Fibroblast of upper back skin (primary cell): ENCODE measurements around the gene PTCRA.
"Not testable (repeated sequence)": the region's sequence is repeated elsewhere in the genome, so short reads cannot be mapped to it uniquely, and the experiment has no call there.

Experiments
- DNase-seq: peaks from one replicate; pipeline ENCODE4 v3.0.0-alpha.2; 2013

PTCRA gene

DNA sequence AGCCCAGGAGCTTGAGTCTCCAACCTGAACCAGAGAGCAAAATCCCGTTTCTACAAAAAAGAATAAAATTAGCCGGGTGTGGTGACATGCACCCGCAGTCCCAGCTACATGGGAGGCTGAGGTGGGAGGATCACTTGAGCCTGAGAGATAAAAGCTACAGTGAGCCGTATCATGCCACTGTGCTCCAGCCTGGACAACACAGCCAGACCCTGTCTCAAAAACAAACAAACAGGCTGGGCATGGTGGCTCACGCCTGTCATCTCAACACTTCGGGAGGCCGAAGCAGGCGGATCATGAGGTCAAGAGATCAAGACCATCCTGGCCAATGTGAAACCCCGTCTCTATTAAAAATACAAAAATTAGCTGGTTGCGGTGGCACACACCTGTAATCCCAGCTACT is 11.4 kb upstream of the PTCRA start:
- no peak for DNase-seq

DNA sequence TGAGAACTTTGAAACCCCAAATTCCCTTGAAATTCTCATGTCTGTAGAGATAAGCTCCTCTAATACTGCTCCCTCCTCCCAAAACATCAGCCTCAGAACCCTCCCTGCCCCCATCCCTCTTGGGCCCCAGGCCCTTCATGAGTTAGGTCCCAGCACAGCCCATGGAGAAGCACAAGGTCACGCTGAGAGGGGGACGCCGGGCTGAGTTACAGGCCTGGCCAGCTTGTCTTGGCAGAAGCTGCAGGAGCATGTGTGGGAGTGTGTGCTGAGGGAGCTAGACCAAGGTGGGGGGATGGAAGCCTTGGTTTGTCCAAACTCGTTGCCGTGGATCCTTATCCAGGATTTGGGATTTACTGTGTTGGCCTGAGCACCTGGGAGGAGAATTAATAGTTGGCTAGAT is 8.5 kb upstream of the PTCRA start:
- DNase-seq, result no peak

DNA sequence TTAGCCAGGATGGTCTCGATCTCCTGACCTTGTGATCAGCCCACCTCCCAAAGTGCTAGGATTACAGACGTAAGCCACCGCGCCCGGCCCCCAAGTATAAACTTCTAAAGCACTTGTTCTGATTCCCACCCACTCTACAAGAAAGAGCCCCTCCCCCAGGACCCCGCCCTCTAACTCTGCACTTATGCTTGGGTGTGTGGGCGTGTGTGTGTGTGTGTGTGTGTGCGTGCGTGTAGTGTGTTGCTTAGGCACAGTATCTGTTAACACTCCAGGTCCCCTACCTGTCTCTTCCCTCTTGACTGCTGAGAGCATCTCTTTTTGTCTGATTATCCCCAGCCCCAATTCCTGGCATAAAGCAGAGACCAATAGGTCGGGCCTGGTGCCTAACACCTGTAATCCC is 6.0 kb upstream of the PTCRA start:
- no peak for DNase-seq

DNA sequence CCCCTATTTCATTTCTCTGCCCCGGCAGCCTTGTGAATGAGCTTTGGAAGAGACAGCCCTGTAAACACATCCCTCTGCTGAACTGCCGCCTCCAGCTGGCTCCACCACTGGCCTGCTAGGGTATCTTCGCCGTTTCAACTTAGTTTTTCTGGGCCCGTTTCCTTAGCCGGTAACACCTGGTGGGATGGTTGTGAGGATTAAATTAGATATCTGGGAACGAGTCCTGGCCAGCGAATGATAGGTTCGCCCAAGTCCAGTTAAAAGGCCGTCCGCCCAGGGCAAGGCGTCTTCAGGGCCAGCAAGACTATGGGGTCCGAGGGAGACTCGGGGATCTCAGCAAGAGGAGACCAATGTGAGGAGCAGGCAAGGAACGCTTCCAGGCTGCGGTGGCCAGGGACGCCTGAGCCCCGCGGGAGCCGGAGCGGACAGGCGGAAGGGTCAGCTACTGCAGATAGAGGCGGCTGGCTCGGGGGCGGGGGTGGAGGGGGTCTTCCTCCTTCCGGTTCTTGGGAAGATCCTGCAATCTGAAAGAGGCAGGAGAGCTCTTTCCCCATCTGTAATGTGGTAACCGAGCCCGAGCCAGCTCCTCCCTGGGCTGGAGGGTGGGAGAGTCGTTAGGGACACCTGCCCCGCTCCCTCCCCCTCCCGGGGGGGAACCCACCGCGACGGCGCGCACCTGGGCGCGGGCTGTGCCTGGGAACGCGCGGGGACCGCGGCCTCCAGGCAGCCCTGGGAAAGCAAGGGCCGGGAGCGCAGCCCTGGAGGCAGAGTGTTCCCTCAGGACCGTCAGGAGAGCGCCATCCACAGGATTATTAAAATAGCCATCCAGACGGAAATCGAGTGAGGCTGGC is 4.5 kb upstream of the PTCRA start:
- DNase-seq, result no peak

DNA sequence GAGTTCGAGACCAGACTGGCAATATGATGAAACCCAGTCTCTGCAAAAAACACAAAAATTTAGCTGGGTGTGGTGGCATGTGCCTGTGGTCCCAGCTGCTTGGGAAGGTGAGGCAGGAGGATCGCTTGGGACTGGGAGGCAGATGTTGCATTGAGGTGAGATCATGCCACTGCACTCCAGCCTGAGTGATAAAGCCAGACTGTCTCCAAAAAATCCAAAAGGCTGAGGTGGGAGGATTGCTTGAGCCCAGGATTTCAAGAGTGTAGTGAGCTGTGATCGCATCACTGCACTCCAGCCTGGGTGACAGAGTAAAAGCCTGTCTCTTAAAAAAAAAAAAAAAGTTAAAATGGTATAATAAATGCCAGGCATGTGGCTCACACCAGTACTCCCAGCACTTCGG is 1.3 kb upstream of the PTCRA start:
- DNase-seq, result no peak

DNA sequence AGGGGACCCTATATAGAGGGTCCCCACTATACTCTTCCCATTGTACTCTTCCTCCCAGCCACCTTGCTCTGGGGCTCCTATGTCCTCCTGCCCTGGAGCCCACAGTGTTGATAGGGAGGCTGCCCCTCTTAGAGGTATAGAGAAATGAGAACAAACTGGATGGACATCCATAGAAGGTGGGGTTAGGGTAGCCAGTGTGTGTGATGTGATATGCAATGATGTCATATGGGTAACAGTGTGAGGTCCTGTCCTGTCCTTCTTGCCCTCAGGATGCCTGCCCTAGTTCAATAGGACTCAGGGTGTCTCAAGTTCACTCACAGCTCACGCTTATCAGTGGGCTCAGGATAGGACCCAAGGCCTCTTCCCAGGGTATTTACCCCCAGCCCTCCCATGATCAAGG is 435 bp downstream of the PTCRA start:
- DNase-seq, result no peak

DNA sequence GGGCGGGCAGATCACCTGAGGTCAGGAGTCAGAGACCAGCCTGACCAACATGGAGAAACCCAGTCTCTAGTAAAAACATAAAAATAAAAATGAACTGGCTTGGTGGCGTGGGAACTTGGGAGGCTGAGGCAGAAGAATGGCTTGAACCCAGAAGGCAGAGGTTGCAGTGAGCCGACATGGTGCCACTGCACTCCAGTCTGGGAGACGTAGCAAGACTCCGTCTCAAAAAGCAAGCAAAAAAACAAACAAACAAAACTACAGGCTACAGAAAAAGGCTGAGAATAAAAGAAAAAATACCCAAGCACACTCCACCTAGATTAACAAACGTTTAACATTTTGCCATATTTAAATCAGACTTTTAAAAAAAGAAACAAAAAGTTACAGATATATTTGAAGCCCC is 5.9 kb downstream of the PTCRA start:
- no peak for DNase-seq

DNA sequence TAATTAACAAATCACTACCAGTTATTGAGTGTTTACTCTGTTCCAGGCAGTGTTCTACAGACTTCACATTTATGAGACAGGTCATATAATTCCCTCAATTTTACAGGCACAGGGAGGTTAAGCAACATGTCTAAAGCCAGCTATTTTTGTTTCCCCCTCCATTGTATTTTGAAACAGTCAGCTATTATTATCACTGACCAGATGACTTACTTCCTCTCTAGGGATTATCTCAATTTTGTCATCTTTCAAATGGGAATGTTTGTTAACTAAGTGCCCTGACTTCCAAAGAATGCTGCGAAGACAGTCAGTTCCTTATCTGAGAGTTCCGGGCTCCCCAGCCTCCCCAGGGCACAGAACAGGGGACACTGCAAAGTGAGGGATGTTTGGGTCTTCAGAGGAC is 7.8 kb downstream of the PTCRA start:
- DNase-seq, result no peak

DNA sequence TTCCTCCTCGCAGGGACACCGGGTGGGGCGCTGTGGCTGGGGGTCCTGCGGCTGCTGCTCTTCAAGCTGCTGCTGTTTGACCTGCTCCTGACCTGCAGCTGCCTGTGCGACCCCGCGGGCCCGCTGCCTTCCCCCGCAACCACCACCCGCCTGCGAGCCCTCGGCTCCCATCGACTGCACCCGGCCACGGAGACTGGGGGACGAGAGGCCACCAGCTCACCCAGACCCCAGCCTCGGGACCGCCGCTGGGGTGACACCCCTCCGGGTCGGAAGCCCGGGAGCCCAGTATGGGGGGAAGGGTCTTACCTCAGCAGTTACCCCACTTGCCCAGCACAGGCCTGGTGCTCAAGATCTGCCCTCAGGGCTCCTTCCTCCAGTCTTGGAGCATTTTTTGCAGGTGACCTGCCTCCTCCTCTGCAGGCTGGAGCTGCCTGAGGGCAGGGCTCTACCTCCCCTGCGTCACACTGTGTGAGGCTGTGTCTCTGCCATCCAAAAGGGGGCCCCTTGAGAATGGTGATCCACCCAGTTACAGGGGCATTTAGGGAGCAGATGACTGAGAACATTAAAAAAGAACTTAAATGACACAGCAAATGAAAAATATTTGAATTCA is 9.5 kb downstream of the PTCRA start:
- DNase-seq, result no peak

DNA sequence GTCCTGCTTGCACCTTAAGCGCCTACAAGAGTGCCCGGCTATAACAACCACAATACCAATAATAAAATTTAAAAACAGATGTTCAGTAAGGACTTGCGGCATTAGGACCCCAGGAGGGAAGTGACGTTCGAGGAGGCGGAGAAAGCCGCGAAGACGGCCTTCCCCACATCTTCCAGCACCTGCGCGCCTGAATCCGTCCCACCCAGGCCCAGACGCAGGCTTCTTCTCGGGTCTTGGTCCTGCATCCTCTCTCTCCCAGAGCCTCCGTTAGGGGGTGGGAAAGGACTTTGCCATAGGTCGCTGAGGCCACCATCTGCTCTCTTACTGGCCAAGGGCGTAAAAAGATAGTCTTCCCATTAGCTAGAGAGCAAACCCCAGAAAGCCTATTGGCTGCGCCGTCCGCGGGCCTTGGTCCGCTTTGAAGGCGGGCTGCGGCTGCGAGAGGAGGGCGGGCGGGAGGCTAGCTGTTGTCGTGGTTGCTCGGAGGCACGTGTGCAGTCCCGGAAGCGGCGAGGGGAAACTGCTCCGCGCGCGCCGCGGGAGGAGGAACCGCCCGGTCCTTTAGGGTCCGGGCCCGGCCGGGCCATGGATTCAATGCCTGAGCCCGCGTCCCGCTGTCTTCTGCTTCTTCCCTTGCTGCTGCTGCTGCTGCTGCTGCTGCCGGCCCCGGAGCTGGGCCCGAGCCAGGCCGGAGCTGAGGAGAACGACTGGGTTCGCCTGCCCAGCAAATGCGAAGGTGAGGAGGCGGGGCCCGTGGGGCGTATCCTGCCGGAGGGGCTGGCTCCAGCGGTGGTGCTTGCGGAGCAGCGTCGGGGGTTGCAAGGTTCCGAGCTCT is 13.3 kb downstream of the PTCRA start, which contains the start of gene CNPY3:
TSS of gene CNPY3 (plus strand) at position 495 of the 835 bp plus-strand sequence. CDS start at position 586, 91 bp downstream.
- DNase-seq, result peak; percentile 97

DNA sequence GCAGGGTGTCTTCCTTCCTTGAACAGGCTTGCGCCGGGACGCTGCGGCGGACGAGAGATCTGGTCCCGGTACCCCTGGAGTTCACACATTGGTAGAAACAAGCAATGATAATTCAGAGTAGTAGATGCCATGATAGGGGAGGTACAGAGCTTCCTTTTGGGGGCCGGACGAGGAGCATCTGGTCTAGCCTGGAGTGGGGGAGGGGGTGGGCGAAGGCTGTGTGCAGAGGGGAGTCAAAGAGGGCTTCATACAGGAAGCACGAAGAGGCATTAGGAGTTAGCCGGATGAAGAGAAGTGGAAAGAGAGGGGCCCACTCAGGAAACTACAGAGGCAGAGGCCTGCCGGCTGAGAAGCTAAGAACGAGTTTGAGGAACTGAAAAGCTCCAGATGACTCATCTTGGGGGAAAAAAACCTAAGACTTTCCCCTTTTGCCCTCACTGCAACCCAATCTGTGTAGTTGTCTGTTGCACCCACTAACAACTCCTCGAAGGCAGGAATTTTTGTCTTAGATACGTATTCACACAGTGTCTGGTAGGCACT is 14.0 kb downstream of the PTCRA start:
- DNase-seq, result peak; percentile 62

DNA sequence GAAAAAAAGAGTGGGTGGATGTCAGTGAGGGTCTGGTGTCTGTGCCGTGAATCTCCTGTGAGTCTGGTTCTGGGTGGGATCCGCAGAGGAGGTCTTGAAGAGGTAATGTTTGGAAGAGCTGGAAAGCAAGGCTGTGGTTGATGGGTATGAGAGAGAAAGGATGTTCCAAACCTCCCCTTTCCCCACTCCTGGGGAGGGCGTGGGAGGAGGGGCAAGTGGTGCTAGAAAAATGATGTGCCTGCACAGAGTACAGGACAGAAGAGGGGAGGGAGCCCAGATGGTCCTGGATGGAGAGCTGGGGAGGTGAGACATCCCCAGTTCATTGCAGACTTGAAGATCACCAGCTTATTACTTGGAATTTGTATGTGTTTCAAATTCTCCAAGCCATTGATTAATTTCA is 16.6 kb downstream of the PTCRA start:
- no peak for DNase-seq

DNA sequence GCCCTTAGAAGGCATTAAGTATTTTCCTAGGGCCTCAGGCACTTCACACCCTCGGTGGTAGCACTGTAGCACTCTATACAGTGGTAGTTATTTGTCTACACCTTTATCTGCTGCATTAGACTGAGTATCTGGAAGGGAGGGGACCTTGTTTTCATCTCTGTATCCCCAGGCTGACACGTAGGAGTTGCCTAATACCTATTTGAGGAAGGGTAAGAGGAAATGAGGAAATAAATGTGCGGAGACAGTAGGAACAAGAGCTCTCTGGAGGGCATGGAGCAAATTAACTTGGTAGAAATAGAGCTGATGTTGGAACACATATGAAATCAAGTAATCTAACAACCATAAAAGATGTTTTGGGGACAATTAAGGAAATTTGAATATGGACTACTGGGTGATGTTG is 17.4 kb downstream of the PTCRA start:
- DNase-seq, result no peak

DNA sequence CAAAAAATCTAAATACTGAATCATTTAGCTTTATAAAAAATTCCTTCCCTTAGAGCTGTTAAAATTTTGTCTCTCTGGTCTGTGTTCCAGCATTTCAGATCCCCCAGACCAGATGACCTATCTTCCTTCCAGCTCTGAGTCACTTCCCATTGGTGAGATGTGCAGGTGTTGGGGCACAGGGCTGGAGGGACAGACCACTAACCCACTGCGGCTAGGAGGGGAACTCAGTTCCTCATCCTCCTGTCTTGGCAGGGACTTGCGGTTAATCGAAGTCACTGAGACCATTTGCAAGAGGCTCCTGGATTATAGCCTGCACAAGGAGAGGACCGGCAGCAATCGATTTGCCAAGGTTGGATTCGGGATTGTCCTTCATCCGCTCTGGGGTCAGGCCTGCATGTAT is 19.5 kb downstream of the PTCRA start:
- DNase-seq, result no peak

DNA sequence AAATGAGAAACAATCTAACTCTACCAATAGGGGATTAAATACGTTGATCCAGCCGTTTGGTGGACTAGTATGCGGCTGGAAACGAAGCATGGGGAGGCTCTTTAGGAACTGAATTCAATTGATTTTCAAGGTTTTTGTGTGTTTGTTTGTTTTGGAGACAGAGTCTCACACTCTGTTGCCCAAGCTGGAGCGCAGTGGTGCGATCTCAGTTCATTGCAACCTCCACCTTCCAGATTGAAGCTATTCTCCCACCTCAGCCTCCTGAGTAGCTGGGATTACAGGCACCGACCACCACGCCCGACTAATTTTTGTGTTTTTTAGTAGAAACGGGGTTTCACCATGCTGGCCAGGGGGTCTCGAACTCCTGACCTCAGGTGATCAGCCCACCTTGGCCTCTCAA is 20.5 kb downstream of the PTCRA start:
- no peak for DNase-seq

DNA sequence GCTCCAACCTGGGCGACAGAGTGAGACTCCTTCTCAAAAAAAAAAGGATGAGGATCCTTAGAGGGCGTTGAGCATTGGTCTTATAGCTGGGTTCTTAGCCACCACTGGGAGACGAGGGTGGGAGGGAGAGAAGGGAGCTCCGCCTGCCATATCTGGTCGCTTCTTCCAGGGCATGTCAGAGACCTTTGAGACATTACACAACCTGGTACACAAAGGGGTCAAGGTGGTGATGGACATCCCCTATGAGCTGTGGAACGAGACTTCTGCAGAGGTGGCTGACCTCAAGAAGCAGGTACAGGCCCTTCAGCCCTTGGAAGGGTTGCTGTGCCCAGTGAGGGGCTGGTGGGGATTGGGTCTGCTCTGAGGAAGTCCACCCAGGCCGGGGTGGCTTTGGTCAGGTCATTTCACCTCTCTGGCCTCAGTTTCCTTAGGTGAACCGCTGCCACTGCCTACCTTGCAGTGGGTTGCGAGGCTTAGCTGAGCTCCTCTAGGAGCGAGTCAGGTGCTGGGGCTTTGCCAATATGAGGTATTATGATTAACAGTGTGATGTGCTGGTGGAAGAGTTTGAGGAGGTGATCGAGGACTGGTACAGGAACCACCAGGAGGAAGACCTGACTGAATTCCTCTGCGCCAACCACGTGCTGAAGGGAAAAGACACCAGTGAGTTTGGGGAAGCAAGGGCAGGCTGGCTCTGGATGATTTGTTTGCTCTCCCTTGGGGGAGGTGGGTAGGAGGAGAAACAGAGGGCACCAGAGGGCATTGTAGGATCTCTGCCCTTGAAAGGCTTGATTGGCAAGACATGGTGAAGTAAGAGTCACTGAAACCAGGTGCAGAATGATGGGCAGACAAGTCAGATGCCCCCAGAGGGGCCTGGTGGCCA is 21.9 kb downstream of the PTCRA start:
- DNase-seq, result no peak

DNA sequence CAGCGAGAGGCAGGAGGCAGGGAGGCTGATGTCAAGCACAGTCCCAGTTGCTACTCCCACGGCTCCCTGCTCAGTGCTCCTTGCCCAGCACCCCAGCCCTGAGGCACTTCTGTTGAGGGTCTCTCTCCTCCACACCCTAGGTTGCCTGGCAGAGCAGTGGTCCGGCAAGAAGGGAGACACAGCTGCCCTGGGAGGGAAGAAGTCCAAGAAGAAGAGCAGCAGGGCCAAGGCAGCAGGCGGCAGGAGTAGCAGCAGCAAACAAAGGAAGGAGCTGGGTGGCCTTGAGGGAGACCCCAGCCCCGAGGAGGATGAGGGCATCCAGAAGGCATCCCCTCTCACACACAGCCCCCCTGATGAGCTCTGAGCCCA is 22.6 kb downstream of the PTCRA start:
- DNase-seq, result no peak

DNA sequence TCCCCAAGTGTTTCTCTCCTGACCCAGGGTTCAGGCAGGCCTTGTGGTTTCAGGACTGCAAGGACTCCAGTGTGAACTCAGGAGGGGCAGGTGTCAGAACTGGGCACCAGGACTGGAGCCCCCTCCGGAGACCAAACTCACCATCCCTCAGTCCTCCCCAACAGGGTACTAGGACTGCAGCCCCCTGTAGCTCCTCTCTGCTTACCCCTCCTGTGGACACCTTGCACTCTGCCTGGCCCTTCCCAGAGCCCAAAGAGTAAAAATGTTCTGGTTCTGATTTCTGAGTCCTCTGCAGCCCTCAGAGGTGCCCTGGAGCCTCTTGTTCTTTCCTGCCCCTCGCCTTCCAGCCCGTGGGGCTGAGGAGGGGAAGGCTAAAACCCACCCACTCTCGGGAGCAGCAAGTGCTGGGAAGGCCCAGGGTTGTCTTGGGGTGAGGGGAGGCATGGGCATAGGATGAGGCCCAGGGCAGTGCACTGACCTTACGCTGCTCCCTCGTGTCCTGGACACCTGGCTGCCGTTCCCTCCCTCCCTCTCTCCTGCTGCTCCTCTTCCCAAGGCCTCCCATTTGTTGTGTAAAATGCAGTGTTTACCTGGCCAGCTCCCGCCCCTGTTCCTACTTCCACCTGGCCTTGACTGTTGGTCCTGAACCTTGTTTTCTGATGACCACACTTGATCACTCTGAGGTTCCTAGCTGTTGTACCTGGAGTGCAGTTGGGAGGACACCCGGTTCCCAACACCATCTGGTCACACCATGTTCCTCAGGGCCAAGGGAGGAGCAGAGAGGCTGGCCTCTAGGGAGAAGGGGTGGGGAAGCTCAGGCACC is 23.3 kb downstream of the PTCRA start:
- no peak for DNase-seq

DNA sequence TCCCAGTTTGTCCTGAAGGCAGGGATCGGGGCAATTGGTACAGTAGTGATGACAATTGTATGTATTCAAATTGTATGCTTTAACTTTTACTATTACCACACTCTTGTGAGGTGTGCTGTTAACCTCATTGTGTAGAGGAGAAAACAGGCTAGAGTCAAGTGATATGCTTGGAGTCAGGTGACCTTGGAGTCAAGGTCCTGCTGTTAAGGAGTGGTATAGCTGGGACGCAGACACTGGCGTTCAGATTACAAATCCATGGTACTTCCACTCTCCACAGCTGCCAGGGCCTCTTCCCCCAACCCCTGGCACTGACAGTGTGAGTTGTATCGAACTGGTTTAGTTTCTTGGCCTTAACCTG is 23.9 kb downstream of the PTCRA start:
- DNase-seq, result no peak

DNA sequence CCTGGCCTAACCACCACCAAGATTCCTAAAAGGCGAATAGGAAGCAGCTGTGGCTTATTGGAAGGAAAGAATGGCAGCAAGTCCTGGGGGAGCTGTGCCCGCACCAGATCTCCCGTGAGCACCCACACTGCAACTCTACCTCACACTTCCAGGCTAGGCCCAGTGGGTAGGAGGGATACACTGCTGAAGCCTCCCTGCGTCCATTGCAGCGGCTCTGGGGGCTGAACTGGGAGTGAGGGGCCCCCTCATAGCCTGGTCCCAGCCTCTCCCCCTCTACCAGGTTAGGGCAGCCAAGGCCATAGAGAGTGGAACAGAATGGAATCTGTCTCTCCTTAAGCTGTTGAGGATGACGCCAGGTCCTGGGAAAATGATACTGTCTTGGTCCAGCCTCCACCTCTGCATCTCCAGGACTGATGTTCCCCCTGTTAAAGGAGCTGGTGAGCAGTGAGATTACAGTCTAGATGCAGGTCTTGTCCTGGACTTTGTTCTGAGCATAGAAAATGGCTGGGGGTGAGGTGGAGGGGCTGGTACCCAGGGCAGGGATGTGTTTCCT is 24.7 kb downstream of the PTCRA start:
- no peak for DNase-seq

DNA sequence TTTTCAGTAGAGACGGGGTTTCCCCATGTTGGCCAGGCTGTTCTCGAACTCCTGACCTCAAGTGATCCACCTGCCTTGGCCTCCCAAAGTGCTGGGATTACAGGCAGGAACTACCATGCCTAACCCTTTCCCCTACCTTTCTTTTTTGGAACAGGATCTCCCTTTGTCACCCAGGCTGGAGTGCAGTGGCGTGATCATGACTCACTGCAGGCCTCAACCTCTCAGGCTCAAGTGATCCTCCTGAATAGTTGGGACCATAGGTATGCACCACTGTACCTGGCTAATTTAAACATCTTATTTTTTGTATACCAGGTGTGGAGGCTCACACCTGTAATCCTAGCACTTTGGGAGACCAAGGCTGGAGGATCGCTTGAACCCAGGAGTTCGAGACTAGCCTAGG is 25.5 kb downstream of the PTCRA start:
- not testable (repeated sequence) for DNase-seq
